Superior temporal gyrus (tissue), 1 donor: Measurements from ENCODE around the gene CFAP161.
"Not testable (repeated sequence)": the region's sequence is repeated elsewhere in the genome, so short reads cannot be mapped to it uniquely, and the experiment has no call there.

ENCODE experiments used
- DNase-seq: peaks from one replicate; pipeline ENCODE4 v3.0.0-alpha.2; 2016; ENCODE audit errors: extremely low spot score

The CFAP161 gene

DNA sequence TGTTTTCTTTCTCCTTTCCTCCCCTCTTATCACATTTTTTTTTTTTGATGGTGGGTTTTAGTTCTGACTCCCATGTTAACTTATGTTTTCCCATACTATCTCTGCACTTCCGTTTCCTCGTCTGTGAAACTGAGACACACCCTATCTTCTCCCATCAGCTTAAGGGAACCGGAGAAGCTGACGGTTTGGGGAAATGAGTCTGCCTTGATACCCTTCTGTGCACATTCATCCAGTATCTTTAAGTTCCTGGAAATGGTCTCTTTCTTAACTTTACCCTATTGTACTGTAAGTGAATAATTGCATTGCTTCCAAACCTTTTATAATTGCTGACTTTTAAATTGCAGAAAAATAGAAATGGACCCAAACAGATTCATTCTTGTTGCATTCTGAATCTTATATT is 26.2 kb upstream of the CFAP161 start:
- no peak for DNase-seq

DNA sequence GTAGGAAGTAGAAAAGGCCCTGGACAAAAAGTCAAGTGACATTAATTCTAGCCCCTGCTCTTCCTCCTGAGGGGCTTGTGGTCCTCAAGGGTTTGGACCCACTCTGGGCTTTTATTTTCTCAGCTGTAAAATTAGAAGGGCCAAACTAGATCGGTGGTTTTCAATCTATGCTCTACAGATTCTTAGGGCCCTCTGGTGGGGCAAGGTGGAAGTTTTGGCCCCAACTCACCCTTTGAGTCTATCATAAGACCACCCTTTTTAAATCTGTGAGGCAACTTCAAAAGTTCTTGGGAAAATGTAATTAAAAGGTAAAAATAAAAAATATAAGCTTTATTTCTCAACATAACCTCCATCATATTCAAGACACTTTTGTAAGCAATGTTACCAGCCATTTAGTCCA is 25.6 kb upstream of the CFAP161 start:
- peak; percentile 59 for DNase-seq

DNA sequence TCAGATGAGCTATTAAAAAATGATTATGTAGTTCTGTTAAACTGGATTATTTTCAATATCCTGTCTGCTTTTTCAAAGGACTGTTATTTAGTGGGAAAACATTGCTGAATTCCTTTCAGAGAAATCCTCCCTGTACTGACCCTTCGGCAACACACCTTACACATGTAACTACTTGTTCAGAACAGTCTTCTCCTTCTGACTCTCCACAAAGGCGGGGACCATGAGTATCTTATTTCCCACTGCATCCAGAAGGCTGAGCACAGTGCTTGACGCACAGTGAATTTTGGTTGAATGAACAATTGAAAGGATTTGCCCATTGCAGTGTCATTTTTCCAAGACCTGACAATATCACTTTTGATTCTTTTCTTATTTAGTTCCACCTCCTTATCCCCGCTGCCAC is 23.1 kb upstream of the CFAP161 start:
- DNase-seq = no peak

DNA sequence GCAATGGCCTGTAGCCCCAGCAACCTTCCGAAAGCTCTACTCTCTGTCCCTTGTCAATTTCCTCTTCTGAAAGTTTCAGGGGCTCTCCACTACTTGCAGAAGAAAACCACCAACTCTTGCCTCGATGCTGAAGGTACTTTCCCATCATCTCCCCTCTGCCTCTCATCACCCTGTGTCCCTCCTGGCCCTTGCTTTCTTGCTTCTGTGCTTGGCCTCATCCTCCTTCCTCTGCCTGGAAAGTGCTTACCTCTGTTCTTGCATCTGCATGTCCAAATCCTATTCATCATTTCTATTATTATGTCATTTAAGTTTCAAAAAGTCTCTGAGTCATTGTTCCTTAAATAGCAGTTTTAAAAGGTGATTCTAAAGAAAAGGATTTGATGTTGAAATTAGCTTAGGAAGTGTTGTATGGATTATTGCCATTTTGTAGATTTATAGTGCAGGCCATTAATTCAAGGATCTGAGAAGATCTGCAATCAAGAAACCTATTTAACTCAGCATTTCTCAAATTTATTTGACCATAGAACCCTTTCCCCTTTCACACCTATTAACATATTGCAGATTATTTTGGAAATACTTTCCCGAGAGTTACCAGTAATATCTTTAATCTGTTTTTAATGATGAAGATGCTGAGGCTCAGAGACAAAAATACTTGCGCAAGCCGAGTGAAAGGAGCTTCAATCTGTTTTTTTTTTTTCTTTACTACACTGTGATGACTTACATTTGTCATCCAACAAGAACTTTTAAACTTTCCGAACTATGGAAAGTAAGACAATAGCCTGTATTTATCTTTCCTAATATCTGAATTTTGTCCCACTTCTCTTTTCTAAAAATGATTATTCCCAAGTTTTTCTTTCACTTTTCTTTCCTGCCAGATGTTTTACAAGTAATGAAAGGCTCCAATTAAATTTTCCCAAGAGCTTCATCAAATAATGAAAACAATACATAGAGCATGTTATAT is 22.3 kb upstream of the CFAP161 start:
- no peak for DNase-seq

DNA sequence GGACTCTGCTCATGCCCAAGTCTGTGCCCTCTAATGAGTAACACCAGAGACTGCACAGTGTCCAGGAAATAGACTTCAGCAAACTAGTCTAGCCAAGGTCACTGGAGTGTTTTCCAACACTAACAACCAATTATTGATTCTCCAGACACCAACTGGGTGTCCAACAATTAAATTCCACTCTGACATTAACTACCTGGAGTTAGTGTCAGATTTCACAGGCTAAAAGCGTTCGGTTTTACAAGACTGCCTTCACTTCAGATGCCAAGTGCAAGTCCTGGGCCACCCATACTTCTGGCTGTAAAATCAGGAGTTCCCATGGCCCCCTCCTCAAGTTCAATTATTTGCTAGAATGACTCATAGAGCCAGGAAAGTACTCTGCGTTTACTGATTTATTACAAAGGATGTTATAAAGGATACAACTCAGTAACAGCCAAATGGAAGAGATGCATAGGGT is 20.8 kb upstream of the CFAP161 start:
- DNase-seq = no peak

DNA sequence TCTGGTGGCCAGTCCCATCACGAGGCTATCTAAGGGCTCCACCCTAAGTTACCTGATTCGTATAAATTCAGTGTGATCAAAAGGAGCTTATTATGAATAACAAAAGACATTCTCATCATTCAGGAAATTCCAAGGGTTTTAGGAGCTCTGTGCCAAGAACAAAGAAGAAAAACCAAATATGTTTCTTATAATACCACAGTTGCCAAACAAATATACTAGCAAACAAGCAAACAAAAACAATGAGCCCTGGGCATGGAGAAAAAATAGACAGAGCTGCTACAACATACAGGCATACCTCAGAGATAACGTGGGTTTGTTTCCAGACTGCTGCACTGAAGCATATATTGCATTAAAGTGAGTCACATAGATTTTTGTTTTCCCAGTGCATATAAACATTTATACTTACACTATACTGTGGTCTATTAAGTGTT is 20.2 kb upstream of the CFAP161 start:
- no peak for DNase-seq

DNA sequence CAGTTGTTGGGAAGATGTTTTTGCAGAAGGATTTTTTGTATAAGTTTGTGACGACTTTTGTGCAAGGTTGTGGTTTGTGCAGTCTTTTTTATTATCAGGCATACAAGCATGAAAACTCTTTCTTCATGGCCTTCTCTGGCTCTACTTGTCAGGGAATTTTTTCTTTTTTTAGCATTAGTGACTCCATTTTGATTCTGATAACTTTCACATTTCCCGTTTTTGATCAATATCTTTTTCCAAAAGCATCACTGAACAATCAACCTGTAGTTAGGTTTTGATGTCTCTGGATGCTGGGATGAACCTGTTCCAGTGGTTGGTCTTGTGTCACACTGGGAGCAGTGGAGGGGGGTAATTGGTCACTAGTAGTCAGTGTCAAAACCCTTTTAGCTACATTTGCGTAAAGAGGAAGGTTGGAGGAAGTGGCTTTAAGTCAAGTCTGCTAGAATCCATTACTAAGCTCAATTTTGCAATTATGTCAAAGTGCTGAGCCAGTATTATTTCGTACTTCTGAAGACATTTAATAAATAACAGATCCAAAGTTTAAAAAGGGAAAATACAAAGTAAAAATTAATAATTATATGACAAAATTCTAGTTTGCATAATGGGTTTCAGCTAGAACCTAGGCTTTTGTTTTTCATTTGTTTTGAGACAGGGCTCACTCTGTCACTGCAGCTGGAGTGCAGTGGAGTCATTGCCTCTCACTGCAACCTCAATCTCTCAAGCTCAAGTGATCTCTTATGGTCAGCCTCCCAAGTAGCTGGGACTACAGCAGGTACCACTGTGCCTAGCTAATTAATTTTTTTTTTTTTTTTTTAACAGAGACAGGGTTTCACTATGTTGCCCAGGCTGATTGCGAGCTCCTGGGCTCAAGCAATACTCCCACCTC is 18.8 kb upstream of the CFAP161 start:
- DNase-seq = no peak

DNA sequence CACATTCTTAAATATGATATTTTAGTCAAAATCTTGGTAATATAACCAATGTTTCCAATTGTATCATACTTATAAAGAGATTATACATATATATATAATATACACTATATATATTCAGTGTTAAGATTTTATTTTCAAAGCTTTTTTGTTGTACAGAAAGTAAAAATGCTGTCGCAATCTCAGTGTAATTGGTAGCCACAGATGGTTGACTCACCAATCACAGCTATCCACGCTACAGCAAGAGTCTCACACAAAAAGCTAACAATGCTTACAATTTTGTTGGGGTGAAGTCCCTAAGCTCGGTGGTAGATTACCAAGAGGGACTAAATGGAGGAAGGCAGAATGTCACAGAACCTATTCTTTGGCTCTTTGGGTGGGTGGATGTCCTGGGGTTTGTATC is 16.9 kb upstream of the CFAP161 start:
- no peak for DNase-seq

DNA sequence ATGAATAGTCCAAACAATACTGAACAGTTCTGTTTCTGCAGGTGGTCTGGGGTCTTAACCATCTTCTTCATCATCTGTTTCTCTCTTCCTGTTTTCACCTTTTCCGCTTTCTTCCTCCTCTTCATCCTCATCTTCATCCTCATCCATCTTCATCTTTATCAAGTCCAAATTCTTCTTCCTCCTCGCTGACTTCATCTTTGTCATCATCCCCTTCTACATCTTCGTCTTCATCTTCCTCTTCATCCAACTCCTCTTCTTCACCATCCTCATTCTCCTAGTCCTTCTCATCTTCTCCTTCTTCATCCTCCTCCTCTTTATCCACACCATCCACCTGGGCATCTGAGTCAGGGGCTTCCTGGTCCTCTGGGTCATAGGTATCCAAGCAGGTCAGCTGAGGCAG is 16.5 kb upstream of the CFAP161 start:
- DNase-seq = no peak

DNA sequence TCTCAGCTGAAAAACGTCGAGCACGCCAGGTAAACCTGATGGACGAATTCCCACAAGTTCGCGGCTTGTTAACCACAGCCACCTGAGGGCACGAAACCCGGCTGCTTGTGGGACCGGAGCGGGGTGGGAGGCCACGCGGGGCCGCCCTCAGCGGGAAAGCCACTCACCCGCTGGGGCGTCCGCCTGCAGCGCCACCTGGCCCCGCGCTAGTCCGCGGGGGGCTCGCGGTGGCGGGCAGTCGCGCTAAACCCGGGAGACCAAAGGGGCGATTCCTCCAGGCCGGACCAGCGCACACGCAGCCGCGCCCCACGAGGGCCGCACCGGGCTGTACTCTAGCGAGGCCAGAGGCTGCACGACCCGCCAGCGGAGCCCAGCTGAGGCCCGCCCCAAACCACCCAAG is 15.7 kb upstream of the CFAP161 start:
- DNase-seq = no peak

DNA sequence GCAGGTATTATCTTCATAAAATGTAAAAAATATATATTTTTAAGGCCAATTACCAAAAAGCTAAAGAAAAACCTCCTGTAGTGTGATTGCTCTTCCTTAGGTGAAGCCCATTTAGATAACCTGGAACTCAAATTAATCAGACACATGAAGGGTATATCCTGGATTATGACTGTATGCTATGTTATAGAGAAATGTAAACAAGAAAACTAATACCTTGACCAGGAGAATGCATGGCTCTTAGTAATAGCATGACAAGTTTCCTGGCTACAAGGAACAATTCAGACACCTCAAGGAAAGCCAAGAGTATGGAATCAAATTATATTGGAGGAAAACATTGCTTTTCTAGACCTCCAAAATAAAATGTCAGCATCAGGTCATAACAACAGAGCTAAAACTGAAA is 14.0 kb upstream of the CFAP161 start:
- no peak for DNase-seq

DNA sequence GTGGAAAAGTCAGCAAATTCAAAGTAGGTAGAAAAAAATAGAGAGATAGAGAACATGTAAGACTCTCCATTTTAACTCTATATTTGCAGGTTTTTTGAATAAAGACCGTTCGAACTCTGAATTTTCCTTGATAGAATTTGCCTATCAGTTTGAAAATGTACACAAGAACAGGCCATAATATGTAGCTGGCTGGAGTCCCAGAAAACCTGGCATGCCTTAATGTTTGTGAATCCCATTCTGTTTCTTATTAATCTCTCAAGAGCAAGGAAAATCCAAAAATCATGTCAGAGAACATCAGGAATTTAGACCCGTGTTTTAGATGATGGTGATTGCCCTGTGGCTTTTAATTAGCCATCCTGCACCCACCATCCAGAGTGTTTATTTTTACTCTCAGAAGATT is 7.2 kb upstream of the CFAP161 start:
- no peak for DNase-seq

DNA sequence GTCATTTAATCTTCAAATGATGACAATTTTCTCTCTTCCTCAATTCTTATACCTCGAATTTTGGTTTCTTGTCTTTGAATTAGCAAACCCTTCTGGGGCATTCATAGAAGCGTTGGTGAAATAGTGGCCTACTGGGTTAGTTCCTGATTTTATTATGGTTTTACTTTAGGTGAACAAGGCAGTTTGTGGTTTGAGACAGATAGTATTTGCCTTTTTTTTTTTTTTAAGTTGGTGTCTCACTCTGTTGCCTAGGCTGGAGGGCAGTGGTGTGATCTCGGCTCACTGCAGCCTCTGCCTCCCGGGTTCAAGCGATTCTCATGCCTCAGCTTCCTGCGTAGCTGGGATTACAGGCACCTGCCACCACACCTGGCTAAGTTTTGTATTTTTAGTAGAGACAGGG is 7.4 kb downstream of the CFAP161 start:
- not testable (repeated sequence) for DNase-seq

DNA sequence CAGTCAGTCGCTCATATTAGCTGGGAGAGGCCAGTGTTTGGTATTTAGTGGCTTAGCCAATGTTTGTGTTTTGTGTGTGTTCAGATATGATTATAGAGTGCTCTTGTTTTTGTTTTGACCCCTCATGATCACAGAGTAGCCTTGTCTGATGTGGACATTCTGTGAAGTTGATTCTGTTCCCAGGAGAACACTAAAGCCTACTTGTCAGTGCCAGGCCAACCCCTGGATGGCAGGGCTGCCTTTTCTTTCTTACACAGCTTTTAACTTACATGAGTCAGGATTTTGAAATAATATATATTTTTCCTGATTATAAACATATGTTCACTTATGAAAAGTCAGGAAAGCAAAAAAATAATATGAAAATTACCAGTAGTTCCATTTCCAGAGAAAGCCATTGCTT is 11.9 kb downstream of the CFAP161 start:
- DNase-seq = peak; percentile 57

DNA sequence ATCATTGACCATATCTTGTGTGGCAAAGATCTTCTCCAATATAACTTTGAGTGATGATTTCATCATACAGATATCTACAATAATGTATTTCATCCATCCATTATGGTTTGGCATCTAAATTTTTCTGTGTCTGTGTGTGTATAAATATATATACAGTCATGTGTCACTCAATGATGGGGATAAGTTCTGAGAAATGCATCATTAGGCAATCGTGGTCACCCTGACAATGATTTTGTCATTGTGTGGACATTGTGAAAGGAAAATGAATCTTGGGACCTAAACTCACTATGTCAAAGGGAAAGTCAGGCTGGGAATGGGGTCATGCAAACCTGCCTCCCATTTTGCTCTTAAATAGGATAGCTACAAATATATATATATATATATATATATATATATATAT is 12.4 kb downstream of the CFAP161 start:
- no peak for DNase-seq

DNA sequence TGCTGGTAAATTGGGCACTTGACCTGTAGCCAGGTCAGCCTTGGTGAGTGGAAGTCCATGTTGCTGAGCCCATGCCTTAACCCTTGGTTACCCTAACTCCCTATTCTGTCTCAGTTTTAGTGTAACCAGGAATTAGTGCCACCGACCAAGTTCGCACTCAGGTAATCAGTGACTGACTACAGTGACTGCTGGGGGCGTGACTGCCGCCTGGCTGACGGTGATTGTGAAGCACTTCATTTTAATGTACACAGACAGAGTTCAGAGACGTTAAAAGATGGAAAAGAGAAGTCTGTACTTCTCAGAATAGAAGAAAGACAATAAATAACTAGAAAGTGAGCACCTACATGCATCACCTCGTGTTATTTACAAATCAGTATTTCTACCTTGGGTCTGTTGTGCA is 17.3 kb downstream of the CFAP161 start:
- no peak for DNase-seq

DNA sequence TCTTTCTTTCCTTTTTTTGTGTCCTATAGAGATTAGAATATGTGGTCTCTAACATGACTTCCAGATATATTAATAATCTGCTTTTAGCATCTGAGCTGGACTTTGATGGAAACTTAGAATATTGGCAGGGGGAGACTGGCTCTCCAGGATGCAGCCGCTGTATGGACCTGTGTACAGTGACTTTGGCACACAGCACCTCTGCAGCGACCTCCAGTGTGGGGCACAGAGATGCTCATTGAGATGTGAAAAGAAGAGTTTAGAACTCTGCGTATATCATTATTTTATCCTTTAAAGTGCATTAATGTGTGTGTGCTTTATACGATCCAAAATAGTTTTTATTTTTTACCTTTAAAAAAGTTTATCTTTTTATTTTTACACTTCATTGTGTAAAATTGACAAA is 18.3 kb downstream of the CFAP161 start:
- DNase-seq = no peak

DNA sequence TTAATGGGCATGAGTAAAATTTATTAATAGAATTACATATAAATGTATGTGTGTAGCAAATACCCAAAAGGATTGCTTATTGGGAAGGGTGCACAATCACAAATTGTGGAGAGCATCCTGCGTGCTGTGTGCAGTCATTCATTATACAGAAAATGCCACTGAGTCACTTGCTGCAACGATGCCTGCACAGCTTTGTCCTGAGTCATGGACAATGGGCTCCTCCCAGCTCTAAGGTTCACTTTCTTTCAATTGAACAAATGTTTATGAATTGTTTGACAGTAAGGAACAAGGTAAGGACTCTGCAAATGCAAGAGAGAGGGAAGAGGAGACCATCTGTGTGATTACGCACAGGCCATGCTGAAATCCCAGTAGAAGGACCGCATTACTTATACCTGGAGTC is 18.7 kb downstream of the CFAP161 start:
- DNase-seq = no peak

DNA sequence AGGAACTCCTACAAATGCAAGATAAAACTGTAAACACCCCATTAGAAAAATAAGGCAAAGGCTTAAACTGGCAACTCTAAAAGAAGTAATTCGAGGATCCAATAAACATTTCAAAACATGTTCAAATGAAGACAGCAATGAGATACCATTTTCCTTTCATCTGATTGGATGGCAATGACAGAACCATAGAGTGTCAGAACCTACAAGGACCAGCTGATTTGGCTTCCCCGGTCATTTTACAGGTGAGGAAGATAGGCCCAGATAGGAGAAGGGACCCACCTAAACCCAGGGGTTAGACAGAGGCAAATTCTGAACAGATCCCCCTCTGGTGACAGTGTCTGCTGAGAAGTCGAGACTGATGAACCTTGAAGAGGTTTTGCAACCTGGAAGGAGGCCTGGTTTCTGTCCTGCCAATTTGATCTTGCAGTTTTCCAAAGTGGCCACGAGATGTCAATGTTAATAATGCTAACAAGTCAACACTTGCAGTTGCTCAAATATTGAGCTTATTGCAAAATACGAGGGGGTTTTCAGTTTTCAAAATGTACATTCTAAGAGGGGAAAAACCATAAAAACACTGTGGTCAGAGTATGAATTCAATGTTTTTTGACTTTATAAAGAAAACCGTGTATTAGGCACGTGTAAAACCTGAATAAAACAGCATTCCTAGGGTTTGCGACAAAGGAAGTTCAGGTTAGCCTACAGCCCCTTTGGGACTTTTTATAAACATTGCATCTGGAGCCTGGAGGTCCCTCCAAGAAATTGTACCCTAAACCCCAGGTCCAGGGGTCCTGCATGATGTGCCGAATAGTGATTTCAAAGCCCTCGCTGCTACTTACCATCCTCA is 21.5 kb downstream of the CFAP161 start:
- peak; percentile 77 for DNase-seq

DNA sequence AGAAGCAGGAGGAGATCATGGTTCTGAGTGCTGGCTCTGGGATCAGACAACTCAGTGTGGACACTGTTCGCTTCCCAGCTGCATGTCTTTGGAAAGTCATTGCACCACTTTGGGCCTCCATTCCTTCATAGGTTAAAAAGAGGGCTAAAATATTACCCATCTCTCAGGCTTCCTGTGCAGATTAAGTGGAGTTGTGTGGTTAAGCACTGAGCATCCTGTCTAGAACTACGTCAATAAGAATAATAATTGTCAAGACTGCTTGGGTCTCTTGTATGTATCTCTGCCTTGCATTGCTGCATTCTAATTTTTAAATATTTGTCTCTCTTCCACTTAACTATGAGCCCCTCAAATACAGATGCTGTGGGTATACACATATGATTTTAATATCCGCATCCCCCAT is 22.3 kb downstream of the CFAP161 start:
- no peak for DNase-seq

DNA sequence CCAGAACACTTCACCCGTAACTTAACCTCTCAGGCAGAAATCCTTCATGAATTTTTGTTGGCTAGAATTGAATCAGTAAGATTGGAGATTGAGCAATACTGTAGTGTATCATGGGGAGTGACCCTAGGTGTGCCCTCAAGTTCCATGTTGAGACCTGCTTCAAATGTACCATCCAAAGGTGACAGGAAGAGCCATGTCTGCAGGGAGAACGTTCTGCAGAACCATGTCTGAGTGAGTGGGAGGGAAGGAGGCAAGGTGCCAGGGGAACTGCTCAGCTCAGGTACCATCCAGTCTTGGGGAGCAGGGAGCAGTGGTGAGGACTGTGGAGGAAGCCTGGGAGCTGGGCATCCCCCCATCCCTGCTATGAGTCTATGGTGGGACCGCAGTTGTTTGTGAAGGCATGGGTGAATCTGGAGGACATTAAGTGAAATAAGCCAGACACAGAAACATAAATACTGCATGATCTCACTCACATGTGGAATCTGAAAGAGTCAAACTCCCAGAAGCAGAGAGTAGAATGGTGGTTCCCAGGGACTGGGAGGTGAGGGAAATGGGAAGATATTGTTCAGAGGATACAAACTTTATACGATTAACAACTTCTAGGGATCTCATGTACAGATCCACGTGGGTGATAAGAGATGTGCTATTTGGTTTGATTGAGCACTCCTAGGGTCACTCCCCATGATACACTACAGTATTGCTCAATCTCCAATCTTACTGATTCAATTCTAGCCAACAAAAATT is 23.3 kb downstream of the CFAP161 start:
- DNase-seq = no peak
